Activated T-cell treated with anti-CD3 and anti-CD28 coated beads, Interleukin-2, amount 50 U/mL, for 24 hours (primary cell): ENCODE measurements around the gene PEMT.
A peak's percentile ranks its signal among the peaks of the same experiment; 100 is the strongest.

Experiments
- DNase-seq: peaks from one replicate; pipeline ENCODE4 v3.0.0-alpha.2; 2020
- H3K27ac Mint-ChIP-seq: 2 replicates; pipeline ENCODE4 v1.8.0; 2020; ENCODE audit warnings: mild to moderate bottlenecking, mixed read lengths
- H3K27me3 Mint-ChIP-seq: 2 replicates; pipeline ENCODE4 v1.8.0; 2020; ENCODE audit warnings: mixed read lengths
- H3K36me3 Mint-ChIP-seq: 2 replicates; pipeline ENCODE4 v1.8.0; 2020; ENCODE audit warnings: low read depth, mixed read lengths
- H3K4me1 Mint-ChIP-seq: 2 replicates; pipeline ENCODE4 v1.8.0; 2020; ENCODE audit warnings: low read depth, mixed read lengths
- H3K4me3 Mint-ChIP-seq: 2 replicates; pipeline ENCODE4 v1.8.0; 2020; ENCODE audit warnings: mild to moderate bottlenecking, moderate library complexity, mixed read lengths
- H3K9me3 Mint-ChIP-seq: 2 replicates; pipeline ENCODE4 v1.8.0; 2020; ENCODE audit warnings: mixed read lengths

PEMT gene

GRCh38 chr17:17570140-17570797 is 21.2 kb downstream of the PEMT start:
- DNase-seq = no peak
- no peaks in the 10 kb centered on the region for H3K4me1 Mint-ChIP-seq
- H3K27ac Mint-ChIP-seq = no peak overlapping the region
- no peaks in the 10 kb centered on the region for H3K9me3 Mint-ChIP-seq
- peaks cover 18% of the 10 kb centered on the region for H3K36me3 Mint-ChIP-seq
- no peaks in the 10 kb centered on the region for H3K27me3 Mint-ChIP-seq
- no peak overlapping the region for H3K4me3 Mint-ChIP-seq

- H3K4me3 Mint-ChIP-seq = no peak overlapping the region
- H3K27me3 Mint-ChIP-seq = no peaks in the 10 kb centered on the region
- no peaks in the 10 kb centered on the region for H3K4me1 Mint-ChIP-seq
- H3K36me3 Mint-ChIP-seq = peaks cover 13% of the 10 kb centered on the region
- no peaks in the 10 kb centered on the region for H3K9me3 Mint-ChIP-seq
- DNase-seq = no peak
- H3K27ac Mint-ChIP-seq = no peak overlapping the region
These were observed 21.8 kb downstream of the PEMT start for GRCh38 chr17:17569691-17570090.

GRCh38 chr17:17568772-17569195 is 22.7 kb downstream of the PEMT start:
- no peak overlapping the region for H3K4me3 Mint-ChIP-seq
- H3K36me3 Mint-ChIP-seq = peaks cover 5% of the 10 kb centered on the region
- H3K4me1 Mint-ChIP-seq = no peaks in the 10 kb centered on the region
- H3K27me3 Mint-ChIP-seq = no peaks in the 10 kb centered on the region
- H3K27ac Mint-ChIP-seq = no peak overlapping the region
- DNase-seq = peak; percentile 68
- no peaks in the 10 kb centered on the region for H3K9me3 Mint-ChIP-seq

GRCh38 chr17:17567631-17568030 is 23.9 kb downstream of the PEMT start:
- Mint-ChIP-seq H3K27me3 (no peaks in the 10 kb centered on the region), H3K27ac (no peak overlapping the region), H3K4me3 (no peak overlapping the region), H3K36me3 (peaks cover 5% of the 10 kb centered on the region), H3K4me1 (no peaks in the 10 kb centered on the region), H3K9me3 (no peaks in the 10 kb centered on the region)
- DNase-seq = no peak

GRCh38 chr17:17566896-17567513 is 24.5 kb downstream of the PEMT start:
- no peak for DNase-seq
- Mint-ChIP-seq H3K9me3 (no peaks in the 10 kb centered on the region), H3K36me3 (peaks cover 4% of the 10 kb centered on the region), H3K4me3 (no peak overlapping the region), H3K4me1 (no peaks in the 10 kb centered on the region), H3K27me3 (no peaks in the 10 kb centered on the region), H3K27ac (no peak overlapping the region)

- no peaks in the 10 kb centered on the region for H3K27me3 Mint-ChIP-seq
- no peak overlapping the region for H3K27ac Mint-ChIP-seq
- H3K9me3 Mint-ChIP-seq = no peaks in the 10 kb centered on the region
- no peak overlapping the region for H3K4me3 Mint-ChIP-seq
- H3K4me1 Mint-ChIP-seq = no peaks in the 10 kb centered on the region
- no peaks in the 10 kb centered on the region for H3K36me3 Mint-ChIP-seq
- DNase-seq = no peak
These were observed 25.8 kb downstream of the PEMT start for GRCh38 chr17:17565471-17566339.

- H3K9me3 Mint-ChIP-seq = no peaks in the 10 kb centered on the region
- no peak for DNase-seq
- no peak overlapping the region for H3K27ac Mint-ChIP-seq
- no peaks in the 10 kb centered on the region for H3K27me3 Mint-ChIP-seq
- H3K36me3 Mint-ChIP-seq = no peaks in the 10 kb centered on the region
- no peaks in the 10 kb centered on the region for H3K4me1 Mint-ChIP-seq
- no peak overlapping the region for H3K4me3 Mint-ChIP-seq
These were observed 26.6 kb downstream of the PEMT start for GRCh38 chr17:17564896-17565295.

GRCh38 chr17:17564323-17564722 is 27.2 kb downstream of the PEMT start:
- no peak overlapping the region for H3K4me3 Mint-ChIP-seq
- no peaks in the 10 kb centered on the region for H3K36me3 Mint-ChIP-seq
- no peaks in the 10 kb centered on the region for H3K9me3 Mint-ChIP-seq
- no peaks in the 10 kb centered on the region for H3K4me1 Mint-ChIP-seq
- no peak for DNase-seq
- H3K27ac Mint-ChIP-seq = no peak overlapping the region
- H3K27me3 Mint-ChIP-seq = no peaks in the 10 kb centered on the region

- no peaks in the 10 kb centered on the region for H3K27me3 Mint-ChIP-seq
- no peak overlapping the region for H3K27ac Mint-ChIP-seq
- DNase-seq = no peak
- no peak overlapping the region for H3K4me3 Mint-ChIP-seq
- H3K4me1 Mint-ChIP-seq = no peaks in the 10 kb centered on the region
- H3K9me3 Mint-ChIP-seq = no peaks in the 10 kb centered on the region
- H3K36me3 Mint-ChIP-seq = no peaks in the 10 kb centered on the region
These were observed 28.0 kb downstream of the PEMT start for GRCh38 chr17:17563530-17563929.

GRCh38 chr17:17562146-17562511 is 29.4 kb downstream of the PEMT start:
- no peaks in the 10 kb centered on the region for H3K27me3 Mint-ChIP-seq
- H3K9me3 Mint-ChIP-seq = no peaks in the 10 kb centered on the region

GRCh38 chr17:17561408-17562145 is 29.9 kb downstream of the PEMT start:
- Mint-ChIP-seq H3K27me3 (no peaks in the 10 kb centered on the region), H3K4me3 (no peak overlapping the region), H3K36me3 (no peaks in the 10 kb centered on the region), H3K27ac (no peak overlapping the region), H3K9me3 (no peaks in the 10 kb centered on the region), H3K4me1 (no peaks in the 10 kb centered on the region)
- DNase-seq = no peak

More at GRCh38 chr17:17562146-17562511, 29.4 kb downstream of the PEMT start:
- Mint-ChIP-seq H3K4me3 (no peak overlapping the region), H3K36me3 (no peaks in the 10 kb centered on the region), H3K4me1 (no peaks in the 10 kb centered on the region), H3K27ac (no peak overlapping the region)
- no peak for DNase-seq

- Mint-ChIP-seq H3K4me1 (no peaks in the 10 kb centered on the region), H3K27me3 (no peaks in the 10 kb centered on the region), H3K9me3 (no peaks in the 10 kb centered on the region), H3K4me3 (no peak overlapping the region), H3K36me3 (no peaks in the 10 kb centered on the region), H3K27ac (no peak overlapping the region)
- no peak for DNase-seq
These were observed 30.5 kb downstream of the PEMT start for GRCh38 chr17:17560975-17561374.

- H3K4me1 Mint-ChIP-seq = no peaks in the 10 kb centered on the region
- H3K27ac Mint-ChIP-seq = no peak overlapping the region
- H3K36me3 Mint-ChIP-seq = no peaks in the 10 kb centered on the region
- no peaks in the 10 kb centered on the region for H3K27me3 Mint-ChIP-seq
- no peak for DNase-seq
- H3K4me3 Mint-ChIP-seq = no peak overlapping the region
- no peaks in the 10 kb centered on the region for H3K9me3 Mint-ChIP-seq
These were observed 31.3 kb downstream of the PEMT start for GRCh38 chr17:17560167-17560566.

GRCh38 chr17:17559164-17559563 is 32.3 kb downstream of the PEMT start:
- Mint-ChIP-seq H3K9me3 (no peaks in the 10 kb centered on the region), H3K4me1 (no peaks in the 10 kb centered on the region), H3K4me3 (no peak overlapping the region), H3K27ac (no peak overlapping the region), H3K36me3 (no peaks in the 10 kb centered on the region), H3K27me3 (no peaks in the 10 kb centered on the region)
- DNase-seq = no peak
